Stimulated activated CD4-positive, alpha-beta T cell treated with anti-CD3 and anti-CD28 coated beads, Interleukin-4, amount 100 ng/mL, for 1 hour (primary cell): ENCODE measurements around the gene CHTF8.

Experiments
- DNase-seq: peaks from one replicate; pipeline ENCODE4 v3.0.0-alpha.2; 2020

Gene CHTF8

DNA sequence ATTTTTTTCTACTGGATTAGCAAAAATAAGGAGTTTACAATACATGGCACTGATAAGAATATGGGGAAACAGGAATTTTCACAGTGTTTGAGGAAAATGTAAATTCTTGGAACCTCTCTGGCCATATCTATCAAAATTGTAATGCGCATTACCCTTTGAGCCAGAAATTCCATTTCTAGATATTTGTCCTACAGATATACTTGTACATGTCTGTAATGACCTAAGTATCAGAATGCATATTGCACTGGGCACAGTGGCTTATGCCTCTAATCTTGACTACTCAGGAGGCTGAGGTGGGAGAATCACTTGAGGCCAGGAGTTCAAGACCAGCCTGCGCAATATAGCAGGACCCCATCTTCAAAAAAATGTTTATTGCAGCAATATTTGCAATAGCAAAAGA is 52.7 kb downstream of the CHTF8 start:
- no peak for DNase-seq

DNA sequence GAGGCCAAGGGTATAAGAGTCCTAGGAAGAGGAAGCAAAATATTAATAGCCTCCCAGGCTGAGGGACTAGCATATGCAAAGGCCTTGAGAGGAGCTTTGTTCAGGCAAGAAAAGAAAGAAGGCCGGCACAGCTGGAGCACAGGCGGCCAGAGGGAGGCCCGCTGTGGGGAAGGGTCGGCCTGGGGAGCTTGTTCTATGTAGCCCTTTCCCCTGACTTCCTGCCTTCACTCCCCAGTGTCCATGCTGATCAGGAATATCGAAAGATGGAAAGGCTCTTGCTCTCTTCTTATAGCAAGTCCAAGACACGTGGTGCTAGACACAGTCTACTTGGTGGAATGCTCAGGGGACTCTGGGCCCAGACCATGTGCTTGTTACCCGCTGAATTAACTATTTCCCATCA is 54.3 kb downstream of the CHTF8 start:
- no peak for DNase-seq

DNA sequence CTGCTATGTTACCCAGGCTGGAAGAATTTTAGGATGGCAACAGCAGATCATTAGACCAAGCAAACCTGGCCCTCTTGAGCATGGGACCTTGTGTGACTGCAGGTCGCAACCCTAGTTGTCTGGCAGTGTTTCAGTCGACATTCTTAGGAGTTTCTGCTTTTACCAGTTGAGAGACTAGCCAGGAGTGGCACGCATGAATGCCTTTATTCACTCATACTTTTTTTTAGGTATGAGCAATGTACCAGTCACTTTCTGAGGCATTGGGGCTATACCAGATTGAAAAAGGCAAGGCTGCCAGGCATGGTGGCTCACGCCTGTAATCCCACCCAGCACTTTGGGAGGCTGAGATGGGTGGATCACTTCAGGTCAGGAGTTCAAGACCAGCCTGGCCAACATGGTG is 55.1 kb downstream of the CHTF8 start:
- no peak for DNase-seq

DNA sequence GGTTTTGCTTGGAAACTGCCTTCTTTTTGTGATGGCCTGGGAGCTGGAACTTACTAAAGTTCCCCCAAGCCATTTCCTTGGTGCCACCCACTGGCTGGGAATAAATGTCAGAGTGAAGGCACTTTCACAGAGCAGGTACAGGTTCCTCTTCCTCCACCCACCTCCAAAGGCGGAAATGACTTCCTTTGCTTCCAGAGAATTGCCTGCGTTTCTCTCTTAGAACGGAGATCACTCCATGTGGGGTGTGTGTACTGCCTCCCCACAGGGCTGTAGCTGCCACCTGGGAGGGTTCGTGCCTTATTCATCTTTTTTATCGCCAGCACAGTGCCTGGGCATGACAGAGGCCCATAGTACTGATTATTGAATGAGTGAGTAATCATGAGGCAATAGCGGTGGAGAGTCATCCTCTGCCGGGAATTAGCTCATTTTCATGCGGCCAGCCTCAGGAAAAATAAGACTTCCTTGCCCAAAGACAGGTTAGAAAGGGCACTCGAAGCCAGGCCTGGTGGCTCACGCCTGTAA is 59.1 kb downstream of the CHTF8 start:
- no peak for DNase-seq

DNA sequence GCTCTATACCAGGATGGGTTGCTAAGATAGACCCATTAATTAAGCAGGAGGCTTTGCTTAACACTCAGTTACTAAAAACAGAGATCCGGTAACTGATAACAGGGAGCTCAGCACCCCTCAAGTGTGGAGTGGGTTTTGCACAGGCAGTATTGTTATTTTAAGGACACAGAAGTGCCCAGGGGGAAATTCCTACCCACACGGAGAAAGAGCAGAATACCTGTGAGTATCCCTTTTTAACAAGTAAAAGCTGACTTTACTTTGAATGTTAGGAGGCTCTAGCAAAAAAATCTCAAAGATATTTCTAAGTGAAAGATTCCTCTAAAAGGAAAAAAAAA is 59.8 kb downstream of the CHTF8 start:
- DNase-seq: no peak

DNA sequence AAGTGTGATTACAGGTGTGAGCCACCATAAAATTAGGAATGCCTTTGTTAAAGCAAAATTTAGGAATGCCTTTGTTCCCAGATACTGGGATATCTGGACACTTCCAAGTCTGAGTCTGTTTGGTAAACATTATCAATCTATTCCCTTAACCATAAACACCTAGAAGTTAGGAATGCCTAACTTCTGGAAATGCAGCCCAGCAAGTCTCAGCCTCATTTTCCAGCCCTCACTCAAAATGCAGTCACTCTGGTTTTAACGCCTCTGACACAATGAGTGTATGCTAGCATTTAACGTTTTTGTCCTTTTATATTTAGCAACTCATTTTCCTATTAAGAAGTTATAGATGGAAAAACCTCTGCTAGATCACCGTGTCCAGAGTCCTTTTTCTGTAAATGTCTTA is 61.4 kb downstream of the CHTF8 start:
- no peak for DNase-seq

DNA sequence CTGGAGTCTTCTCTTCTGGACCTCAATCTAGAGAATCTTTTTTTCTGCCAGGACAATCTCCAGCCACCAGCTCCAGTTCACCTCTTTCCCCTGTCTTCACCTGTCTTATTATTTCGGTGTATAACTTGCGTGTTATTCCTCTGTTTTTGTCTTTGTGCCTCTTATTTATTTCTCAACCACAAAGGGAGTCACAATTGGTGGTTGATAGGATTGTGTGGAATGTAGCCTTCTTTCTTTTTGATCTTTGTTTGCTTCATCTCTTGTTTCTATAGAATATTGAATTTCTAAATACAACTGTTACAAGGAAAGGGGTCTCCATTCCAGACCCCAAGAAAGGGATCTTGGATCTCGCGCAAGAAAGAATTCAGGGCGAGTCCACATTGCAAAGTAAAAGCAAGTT is 62.9 kb downstream of the CHTF8 start:
- no peak for DNase-seq
